CD4-positive, alpha-beta T cell treated with Interleukin-6 at 100 ng/mL for 8 hours (primary cell): ENCODE measurements around the gene RNF220.

Source experiments
- DNase-seq: peaks from one replicate; pipeline ENCODE4 v3.0.0-alpha.2; 2020; ENCODE audit warnings: mixed read lengths, low spot score

The RNF220 gene

DNA sequence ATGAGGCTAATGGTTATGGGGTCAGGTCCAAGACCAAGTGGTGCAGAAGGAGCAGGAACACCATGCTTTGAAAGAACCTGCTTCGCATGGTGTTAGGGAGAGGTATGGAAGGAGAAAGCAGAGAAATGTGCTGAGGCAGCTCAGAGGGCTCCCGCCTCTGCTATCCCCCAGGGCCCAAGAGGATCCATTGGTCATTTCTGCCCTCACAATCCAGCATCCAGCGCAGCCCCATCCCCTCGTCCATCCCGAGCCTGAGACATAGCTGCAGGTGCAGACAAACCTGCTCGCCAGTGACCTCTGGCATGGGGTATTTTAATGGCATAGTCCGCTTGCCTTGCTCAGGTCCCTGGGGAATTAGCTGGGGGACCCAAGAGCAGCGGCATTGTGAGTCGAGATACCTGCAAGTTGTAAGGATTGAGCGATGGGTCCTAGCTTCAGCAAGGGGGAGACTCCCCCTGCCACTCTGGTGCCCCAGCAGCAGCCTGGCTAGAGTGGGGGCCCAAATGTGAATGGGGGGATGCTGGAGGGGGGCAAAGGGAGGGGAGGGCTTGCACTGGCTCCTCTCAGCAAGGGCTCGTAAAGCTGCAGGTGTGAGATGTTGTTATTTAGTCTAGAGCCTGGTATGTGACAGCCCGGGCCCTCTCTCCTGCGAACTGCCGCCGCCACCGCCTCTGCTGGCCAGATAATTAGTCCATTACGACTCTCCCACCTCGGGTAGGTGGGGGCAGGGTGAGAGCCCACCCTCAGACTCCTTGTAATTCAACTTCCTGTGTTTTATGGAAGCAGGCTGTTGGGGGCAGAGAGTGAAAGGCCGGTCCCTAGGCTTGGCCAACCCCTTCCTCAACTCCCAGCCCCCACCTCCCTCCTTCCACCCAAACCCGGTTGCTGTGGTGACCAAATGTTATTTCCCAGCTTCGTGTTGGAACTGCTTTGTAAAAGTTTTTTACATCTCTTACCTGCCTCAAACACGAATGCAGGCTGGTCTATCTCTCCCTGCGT lies 118.8 kb downstream of the RNF220 start:
- no peak for DNase-seq

DNA sequence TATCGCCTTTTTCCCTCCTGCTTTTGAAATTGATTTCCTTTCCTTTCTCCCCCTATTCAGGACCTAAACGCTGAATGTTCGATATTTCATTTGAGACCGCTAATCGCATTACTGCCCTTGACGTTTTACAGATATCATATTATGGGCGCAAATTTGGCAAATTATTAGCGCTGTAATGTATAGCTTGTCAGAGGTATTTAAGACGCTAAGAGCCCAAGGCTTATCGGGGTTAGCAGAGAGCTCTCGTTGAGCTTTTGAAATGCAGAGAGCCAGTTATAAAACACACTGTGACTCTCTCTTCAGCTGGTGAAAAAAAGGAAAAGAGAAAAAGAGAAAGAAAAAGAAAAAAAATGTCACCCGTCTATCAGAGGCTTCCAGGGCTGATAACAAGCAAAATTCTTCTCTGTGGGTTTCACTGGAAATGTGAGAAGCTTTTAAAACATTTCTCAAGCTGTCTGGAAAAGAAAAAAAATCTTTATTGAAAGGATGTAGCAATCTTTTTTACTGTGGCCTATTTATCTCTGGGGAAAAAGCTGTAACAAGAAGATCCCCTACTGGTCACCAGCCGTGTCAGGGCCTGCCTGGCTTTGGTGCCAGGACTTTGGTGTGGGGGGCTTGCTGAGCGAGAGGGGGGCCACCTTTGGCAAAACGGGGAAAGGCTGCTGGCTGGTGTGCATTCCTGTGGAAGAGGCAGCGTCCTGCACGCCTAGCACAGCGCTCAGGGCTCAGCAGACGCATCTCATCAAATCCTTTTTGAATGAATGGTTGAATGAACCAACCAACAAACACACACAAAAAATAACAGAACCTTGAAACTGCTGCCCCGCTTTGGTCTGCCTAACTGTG lies 119.8 kb downstream of the RNF220 start:
- DNase-seq: no peak

DNA sequence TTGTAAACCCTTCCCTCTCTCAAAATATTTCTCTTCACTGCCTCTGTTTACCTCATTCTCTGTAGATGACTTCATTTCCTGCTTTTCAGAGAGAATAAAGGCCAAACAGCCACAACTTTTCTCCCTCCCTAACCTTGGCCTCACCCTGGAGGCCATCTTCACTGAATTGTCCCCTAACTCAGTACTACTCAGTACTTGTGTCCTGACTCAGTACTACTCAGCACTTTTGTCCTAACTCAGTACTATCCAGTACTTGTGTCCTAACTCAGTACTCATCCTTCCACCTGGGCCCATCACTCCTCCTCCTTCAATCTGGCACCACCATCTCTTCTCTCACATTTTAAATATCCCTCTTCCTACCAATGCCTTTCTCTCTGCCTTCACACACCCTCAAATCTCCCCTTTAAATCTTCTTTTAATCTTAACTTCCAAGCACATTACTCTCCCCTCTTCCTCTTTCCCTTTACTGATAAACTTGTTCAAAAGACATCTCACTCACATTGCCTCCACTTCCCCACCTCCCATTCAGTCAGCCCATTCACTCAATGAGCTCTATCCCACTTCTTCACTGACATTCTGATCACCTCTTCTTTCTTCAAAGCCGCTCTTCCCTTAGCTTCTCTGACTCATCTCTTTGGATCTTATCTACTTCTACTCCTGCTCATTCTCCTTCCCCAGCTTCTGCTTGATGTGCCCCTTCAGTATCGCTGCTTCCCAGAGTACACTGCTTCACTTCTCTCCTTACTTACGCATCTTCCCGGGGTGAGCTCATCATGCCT lies 121.4 kb downstream of the RNF220 start:
- no peak for DNase-seq

- no peak for DNase-seq
Observed at GRCh38 chr1:44531785-44532566, 126.9 kb downstream of the RNF220 start.

- DNase-seq: no peak
Observed at GRCh38 chr1:44532567-44532944, 127.5 kb downstream of the RNF220 start.

DNA sequence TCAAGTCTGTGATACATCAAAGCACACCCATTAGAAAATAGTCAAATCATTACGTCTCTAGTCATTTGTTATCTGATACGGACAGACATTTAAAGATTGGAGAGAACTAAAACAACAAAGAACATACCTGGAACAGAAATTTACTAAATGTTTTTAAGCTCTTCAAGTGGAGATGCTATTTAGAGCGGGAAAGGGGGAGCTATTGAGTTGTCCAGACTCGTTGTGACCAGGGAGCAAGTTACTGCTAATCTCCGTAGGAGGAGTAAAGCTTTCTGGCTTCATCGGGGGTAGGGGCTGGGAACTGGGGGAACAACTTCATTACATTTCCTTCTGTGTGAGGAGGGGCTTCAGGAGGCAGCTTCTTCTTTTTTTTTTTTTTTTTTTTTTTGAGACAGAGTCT lies 129.7 kb downstream of the RNF220 start:
- no peak for DNase-seq

DNA sequence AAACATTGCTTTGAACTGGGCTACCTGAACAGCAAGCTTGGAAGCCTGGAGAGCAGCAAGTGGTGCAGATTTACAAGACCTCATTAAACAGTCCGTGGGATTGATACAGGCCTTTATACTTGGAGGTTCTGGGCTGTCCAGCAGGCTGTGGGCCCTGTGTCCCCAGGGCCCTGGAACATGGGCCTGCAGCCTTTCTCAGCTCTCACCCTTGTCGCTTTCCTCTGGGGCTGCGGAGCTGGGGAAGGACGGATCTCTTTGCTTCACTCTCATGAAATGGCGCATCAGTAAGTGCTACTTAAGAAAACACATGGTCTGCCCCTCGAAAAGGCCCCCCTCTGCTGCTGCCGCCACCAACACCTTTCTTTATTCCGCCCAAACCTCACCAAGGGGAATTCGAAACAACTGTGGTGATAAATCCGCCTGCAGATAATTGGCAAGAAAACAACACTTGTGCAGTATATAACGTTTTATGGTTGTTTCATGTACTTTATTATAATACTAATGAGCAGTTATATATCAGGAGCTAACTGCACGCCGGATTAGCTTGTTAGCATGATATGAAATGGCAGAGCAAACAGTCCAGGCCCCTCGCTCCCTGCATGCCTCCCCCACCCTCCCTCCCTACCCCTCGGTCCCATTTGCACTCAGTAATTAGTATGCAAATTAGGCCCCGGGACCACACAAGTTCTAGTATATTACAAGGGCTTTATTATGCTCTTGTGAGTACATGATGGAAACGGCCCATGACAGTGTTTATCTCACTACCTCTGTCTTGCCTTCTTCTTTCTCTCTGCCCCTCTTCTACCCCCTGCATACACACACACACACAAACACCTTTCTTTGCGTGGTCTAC lies 131.5 kb downstream of the RNF220 start:
- DNase-seq: no peak

DNA sequence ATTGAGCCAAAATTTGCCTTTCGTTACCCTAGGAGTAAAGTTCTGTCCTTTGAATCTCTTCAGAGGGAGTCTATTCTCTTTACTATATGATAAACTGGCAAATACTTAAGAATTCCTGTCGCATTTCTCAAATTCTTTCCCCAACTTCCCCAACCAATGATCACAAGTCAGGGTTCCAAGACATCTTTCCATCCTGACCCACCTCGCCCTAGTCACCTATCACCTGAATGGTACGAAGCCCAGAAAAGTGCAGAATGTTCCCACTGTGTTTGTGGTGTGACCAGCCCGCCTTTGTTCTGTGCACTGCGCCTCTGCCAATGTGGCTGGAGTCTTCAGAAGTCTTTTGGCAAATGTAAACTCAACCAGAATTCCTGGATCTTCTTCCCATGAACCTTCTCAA lies 132.5 kb downstream of the RNF220 start:
- DNase-seq: no peak

DNA sequence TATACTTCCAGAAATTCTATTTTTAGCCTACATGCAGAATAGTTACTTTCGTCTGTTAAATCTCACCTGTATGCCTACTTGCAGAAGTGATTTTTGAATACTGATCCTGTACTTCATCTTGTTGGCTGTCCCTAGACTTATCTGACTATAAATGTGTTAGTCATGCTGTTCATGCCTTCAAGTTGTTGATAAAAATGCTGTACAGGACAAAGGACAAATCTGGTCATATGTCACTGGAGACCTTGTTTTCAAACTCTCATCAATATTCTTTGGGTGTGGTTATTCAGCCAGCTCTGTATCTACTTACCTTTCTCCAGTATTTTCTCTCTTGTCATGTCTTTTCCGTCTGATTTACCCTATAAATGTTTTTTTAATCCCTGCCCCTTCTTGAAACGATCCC lies 132.9 kb downstream of the RNF220 start:
- DNase-seq: no peak

- DNase-seq: no peak
Observed at GRCh38 chr1:44539991-44540730, 135.1 kb downstream of the RNF220 start.

GRCh38 chr1:44542420-44543063 lies 137.5 kb downstream of the RNF220 start:
- no peak for DNase-seq

DNA sequence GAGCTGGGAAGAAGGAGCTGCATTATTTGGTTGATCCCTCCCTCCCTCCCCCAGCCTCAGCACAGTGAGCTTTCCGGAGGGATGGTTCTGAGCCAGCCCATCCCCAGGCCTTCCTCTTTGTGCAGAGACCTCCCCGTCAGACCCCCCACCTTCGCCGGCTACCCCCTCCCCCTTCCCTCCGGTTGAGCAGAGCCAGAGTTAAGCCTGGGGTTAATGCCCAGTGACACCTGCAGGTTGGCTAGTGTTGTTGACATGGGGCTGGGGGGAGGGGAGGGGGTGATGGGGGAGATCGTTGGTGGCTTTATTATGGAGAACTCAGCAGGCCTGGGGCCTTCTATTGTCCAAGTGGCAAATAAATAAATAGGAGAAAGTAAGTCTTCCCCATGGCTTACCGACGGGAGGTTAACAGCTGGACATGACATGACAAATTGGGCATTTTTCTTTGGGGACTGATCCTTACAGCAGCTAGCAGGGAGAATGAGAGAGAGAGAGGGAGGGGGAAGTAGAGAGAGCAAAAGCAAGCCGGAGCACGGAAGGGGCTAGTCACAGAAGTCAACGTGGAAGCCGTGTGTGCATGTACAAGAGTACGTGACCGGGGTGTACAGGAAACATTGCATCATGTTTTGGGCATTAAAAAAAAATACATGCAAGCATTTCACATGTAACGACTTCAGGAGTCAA lies 138.1 kb downstream of the RNF220 start:
- no peak for DNase-seq

- no peak for DNase-seq
Observed at GRCh38 chr1:44543786-44544185, 138.7 kb downstream of the RNF220 start.

DNA sequence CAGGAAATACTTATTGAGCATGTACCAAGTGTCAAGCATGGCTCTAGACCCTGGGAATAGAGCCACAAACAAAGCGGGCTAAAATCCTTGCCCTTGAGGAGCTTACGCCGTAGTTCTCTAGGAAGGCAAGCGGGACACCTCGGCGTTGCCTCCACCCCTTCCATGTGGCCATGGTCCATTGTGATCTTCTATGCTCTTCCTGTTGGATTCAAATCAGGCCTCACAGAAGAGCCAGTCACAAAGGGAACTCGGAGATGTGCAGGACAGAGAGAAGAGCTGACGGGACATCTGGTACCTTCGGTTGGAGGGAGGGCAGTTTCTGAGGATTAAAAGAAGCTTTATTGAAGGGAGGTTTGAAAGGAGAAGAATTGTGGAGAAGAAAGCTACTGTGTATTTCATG lies 139.9 kb downstream of the RNF220 start:
- no peak for DNase-seq

- DNase-seq: no peak
Observed at GRCh38 chr1:44545961-44546360, 140.9 kb downstream of the RNF220 start.

DNA sequence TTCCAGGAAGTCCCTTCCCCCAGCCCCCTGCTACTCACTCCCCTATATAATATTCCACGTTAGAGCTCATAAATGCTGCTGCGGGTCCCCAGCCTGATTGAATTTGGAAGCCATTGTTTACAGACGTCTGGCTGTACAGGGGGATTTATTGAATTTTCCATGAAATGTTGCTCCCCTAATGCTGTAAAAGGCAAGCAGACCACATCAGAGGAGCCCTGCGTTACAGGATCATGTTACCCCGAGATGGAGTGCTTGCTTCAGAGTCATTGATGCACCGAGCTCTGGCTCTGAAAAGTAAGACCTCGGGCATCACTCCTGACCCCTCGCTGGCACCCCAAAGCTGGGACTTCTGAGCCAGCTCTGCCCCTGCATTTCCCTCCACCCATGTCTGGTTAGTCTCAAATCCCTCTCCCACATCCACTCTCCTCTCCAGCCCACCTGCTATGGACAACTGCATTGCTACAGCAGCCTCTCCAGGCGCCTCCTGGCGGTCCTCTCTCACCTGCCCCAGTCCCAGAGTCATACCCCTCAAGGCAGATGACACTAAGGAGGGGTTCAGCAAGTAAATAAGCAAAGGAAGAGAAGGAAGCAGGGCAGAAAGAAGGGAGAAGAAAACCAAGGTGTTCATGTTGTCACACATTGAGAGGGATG lies 141.5 kb downstream of the RNF220 start:
- DNase-seq: no peak

DNA sequence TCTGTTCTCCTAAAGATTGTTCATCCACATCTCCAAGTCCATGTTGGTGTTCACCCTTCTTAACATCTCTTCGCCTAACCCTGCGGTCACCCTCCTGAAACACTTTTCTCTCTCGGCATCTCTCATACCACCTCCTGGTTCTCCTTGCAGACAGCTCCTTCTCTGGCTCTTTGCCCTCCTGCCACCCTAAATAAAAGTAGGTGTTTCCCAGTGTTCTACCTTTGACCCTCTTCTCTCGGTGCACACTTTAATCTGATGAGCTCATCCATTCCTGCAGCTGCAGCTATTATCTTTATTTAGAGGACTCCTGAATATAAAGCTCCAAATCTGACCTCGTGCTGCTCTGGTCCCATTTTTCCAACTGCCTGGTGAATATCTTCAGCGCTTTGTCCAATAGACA lies 142.3 kb downstream of the RNF220 start:
- no peak for DNase-seq

GRCh38 chr1:44547837-44548236 lies 142.8 kb downstream of the RNF220 start:
- no peak for DNase-seq
